Measurements from ENCODE around the gene MXD4.
"Not testable (repeated sequence)": the region's sequence is repeated elsewhere in the genome, so short reads cannot be mapped to it uniquely, and the experiment has no call there.

MXD4 gene

DNA sequence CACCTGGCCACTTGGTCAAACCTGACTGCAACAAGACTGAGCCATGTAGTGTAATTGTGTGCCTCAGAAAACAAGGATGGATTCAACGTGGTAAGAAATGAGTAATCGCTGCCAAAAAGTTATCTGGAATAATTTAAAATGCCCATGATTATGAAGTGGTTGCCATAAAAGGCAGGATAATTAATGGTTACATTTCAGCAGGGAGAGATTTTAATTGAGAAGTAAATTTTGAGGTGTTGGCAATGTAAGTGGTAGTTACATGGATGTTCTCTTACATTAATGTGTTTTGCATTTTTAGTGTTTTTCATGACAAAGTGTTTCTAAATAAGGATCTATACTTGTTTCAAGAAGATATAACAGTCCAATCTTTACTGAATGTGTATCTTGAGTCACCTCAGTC lies 35.6 kb downstream of the MXD4 start:
- no peak for DNase-seq

DNA sequence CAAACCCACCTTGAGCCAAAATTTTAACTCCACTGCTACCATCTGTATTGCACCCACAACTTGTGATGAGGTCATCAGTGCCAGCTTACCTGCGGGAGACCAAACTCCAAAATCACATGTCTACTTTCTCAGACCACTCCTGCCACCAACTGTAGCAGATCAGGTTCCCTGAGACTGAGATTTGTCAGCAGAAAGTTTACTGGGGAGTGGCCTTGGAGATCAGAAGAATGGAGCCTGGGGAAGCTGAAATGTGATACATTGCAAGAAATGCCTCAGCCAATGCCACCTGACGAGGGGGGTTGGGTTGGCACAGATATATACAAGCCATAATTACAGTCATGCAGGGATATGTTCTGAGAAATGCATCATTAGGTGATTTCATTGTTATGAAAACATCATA lies 39.1 kb downstream of the MXD4 start:
- no peak for DNase-seq

DNA sequence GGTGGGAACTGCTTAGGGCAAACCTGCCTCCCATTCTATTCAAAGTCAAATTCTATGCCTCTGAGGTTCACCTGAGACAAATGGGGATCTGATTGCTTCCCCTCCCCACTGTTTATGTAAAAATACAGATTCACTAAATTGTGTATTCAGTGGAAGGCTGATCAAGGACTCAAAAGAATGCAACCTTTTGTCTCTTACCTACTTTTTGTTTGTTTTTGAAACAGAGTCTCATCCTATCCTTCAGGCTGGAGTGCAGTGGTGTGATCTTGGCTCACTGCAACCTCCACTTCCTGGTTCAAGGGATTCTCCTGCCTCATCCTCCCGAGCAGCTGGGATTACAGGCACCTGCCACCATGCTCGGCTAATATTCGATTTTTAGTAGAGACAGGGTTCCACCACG lies 40.5 kb downstream of the MXD4 start:
- not testable (repeated sequence) for DNase-seq

DNA sequence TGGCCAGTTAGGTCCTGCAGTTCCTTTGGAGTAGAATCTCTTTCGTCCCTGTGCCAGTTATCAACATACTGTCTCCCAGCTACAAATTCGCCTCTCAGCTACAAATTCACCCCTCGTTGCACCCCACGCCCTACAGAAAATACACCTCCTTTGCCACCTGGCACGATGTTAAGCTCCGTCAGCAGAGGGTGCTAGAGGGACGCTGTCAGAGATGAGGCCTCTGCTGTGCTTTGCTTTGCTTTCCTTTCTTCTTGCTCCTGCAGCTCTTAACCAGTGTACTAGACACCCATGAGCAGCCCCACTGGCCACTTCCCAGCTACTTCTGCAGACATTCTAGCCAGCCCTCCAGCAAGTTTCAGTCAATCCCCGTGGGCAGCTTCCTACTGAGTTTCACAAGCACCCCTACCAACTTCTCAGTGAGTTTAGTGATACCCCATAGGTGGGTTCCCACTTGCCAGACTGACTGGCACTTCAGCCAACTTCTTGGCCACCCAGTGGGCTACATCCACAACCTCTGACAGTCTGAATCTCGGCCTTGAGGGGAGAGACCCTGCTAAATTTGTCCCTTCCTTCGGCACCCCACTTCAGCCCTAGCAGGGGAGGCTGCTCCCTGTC lies 41.8 kb downstream of the MXD4 start:
- DNase-seq = peak in 44 of 51 donors; percentile 10 to 74 (median 42)

DNA sequence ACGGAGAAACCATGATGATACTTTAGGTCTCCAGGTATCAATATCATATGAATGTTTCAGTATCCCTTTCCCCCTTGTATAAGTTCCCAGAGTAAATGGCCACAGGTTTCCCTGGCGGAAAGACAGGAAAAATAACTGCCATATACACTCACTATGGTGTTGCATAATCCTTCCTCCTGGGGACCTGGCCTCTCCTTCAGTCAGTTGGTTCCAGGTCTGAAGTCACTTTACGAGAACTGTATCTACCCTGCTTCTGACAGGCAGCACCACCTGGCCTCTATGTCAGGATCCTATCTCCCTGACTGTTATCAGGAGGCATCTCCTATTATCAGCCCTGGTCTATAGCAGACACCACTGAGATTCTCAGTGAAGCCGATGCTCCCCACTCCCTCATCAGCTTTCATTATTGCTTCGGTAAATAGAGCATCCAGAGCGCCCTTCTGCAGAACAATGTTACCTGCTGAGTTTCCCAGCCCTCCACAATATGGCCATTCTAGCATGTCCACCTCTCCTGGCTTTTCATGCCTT lies 42.6 kb downstream of the MXD4 start:
- no peak for DNase-seq

DNA sequence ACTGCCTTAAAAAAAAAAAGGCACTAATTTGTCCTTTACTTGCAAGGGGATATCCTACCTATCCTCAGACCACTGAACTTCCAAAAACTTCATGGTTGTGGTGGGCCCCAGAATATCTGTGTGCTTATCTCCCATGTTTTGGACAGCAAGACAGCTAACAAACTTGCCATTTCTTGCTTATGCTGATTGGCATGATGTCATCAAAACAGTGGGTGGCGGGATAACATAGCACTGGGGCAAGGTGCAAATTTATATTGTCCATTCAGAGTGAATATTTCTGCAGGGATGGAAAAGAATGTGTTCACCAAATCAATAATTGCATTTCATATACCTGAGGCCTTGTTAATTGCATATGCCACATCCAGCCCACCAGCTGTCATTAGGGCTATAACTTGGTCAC lies 43.5 kb downstream of the MXD4 start:
- no peak for DNase-seq

DNA sequence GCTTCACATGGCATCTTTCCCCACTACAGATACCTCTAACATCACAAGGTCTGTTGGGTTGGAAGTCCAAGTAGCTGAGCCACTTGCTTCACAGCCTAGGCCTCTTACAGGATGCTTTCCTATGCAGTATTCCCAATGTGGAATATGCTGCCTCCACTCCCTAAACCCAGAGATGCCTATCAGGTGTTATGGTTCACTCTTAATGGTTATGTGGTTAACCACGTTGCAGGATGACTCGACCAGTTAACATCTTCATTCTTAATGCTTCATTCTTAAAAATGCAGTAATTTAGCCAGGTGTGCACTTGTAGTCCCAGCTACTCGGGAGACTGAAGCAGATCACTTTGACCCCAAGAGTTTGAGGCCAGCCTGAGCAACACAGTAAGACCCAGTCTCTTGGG lies 44.2 kb downstream of the MXD4 start:
- no peak for DNase-seq

DNA sequence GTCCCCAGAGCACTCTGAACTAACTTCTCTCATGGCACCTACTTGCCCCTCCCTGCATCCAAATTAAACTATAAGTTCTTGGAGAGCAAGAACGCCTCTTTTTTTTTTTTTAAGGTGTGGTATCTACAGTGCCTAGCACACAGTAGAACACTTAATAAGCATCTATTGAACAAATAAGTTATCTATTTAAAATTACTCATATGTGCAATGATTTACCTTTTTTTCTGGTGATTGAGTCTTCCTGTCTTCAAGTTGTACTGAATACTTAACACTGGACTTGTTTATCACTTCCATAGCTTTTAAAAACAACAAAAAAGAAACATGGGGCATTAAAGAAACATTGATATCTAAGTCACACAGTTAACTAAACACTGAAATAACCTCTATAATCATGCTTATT lies 49.1 kb downstream of the MXD4 start:
- no peak for DNase-seq

DNA sequence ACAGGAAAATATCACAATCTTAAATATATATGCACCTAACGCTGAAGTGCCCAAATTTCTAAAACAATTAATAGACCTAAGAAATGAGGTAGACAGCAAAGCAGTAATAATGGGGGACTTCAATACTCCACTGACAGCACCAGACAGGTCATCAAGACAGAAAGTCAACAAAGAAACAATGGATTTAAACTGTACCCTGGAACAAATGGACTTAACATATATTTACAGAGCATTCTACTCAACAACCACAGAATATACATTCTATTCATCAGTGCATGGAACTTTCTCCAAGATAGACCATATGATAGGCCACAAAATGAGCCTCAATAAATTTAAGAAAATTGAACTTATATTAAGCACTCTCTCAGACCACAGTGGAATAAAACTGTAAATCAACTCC lies 59.1 kb downstream of the MXD4 start:
- DNase-seq = not testable (repeated sequence)

Data from hypothalamus (tissue), 51 donors.